ENCODE measurements around the gene RYK. TPM values are rescaled to one million over a fixed set of nuclear protein-coding genes. Genes with fewer than 3 reads are reported as not detected.

The RYK gene
- total and polyA plus RNA-seq, 3 donors from 2014 or later, result 82.6 to 120 (median 112) TPM

DNA sequence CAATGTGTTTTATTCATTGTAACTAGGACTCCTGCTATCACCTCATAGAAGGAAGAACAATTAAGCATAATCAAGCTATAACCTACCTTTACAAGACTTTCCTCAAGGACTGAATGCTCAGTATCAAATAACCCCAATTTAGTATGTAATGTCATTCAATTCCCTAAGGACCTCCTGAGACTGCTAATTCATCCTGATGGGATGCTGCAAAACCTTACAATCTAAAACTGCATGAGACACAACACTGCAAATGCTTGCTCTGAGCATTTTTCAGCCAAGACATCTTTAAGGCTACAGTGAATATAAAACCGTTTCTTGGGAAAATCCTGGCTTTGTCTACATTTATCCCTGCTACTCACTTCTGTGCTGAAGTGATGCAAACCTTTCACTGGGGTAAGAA, 69.9 kb downstream of the RYK start:
- Histone ChIP-seq H3K4me1 (no peaks in the 10 kb centered on the region), H3K36me3 (ENCODE audit: low read depth, missing control alignments) (no peaks in the 10 kb centered on the region), H3K27ac (no peak overlapping the region), H3K27me3 (no peaks in the 10 kb centered on the region), H3K9me3 (no peaks in the 10 kb centered on the region), H3K4me3 (no peak overlapping the region)
- DNase-seq, result no peak
- TF ChIP-seq POLR2A (IDR thresholded peaks at IDR 0.05), result no peak
- TF ChIP-seq, protein P1, sequence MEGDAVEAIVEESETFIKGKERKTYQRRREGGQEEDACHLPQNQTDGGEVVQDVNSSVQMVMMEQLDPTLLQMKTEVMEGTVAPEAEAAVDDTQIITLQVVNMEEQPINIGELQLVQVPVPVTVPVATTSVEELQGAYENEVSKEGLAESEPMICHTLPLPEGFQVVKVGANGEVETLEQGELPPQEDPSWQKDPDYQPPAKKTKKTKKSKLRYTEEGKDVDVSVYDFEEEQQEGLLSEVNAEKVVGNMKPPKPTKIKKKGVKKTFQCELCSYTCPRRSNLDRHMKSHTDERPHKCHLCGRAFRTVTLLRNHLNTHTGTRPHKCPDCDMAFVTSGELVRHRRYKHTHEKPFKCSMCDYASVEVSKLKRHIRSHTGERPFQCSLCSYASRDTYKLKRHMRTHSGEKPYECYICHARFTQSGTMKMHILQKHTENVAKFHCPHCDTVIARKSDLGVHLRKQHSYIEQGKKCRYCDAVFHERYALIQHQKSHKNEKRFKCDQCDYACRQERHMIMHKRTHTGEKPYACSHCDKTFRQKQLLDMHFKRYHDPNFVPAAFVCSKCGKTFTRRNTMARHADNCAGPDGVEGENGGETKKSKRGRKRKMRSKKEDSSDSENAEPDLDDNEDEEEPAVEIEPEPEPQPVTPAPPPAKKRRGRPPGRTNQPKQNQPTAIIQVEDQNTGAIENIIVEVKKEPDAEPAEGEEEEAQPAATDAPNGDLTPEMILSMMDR (IDR thresholded peaks at IDR 0.05), result no peak
- WGBS, 2 donors, result 71 to 88% methylated on average over 1 of the region's 1 CpG
- intact Hi-C loops (cut with DNase I; ENCODE audit: low total_unique reads), result no loop called here

DNA sequence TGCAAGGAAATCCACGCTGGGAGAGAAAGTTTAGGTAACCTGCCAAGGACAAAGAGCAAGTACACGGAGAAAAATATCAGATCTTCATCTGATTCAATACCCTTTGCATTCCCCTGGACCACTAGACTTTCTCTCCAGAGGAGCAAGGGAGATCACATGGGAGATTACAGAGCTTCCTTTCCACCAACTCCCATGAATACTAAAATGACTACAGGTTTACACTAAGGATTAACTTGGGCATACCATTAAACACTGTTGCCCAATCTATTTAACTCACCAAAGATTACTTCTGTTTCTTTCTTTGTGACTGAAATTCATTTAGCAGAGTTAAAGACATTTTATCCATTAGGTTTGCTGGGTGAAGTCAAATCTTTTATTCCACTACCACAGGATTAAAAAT, 71.2 kb downstream of the RYK start:
- no peaks in the 10 kb centered on the region for H3K27me3 ChIP-seq
- no peaks in the 10 kb centered on the region for H3K9me3 ChIP-seq
- no peak for DNase-seq
- H3K36me3 ChIP-seq (ENCODE audit: low read depth, missing control alignments), result no peaks in the 10 kb centered on the region
- no peak overlapping the region for H3K27ac ChIP-seq
- 92 to 95% methylated on average over 2 of the region's 2 CpGs for WGBS, 2 donors
- no peak overlapping the region for H3K4me3 ChIP-seq
- intact Hi-C loops (cut with DNase I; ENCODE audit: low total_unique reads), result no loop called here
- H3K4me1 ChIP-seq, result no peaks in the 10 kb centered on the region
- TF ChIP-seq, protein P1 (IDR thresholded peaks at IDR 0.05), result no peak
- TF ChIP-seq POLR2A (IDR thresholded peaks at IDR 0.05), result no peak

DNA sequence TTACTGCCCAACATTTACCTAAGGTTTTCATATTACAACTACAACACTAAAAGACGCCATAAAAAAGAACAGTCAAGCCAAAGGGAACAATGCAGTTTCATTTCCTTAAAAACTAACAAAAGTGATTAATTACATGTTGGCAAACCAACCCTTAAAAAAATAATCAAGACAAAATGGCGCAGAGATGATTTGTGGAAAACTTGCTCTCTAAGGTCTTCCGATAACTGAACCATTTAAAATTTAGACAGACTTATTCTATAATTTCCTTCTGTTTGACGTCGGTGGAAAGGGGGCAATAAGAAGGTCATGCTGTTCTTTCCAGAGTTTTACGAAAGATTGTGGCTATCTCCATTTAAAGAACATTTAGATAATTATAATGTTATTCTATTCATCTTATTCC, 87.6 kb downstream of the RYK start:
- Histone ChIP-seq H3K4me1 (no peaks in the 10 kb centered on the region), H3K27ac (no peak overlapping the region), H3K36me3 (ENCODE audit: low read depth, missing control alignments) (no peaks in the 10 kb centered on the region), H3K4me3 (no peak overlapping the region), H3K9me3 (no peaks in the 10 kb centered on the region), H3K27me3 (no peaks in the 10 kb centered on the region)
- TF ChIP-seq, protein P1 (IDR thresholded peaks at IDR 0.05), result no peak
- no peak for TF ChIP-seq POLR2A (IDR thresholded peaks at IDR 0.05)
- 51 to 55% methylated on average over 6 of the region's 6 CpGs for WGBS, 2 donors
- intact Hi-C loops (cut with DNase I; ENCODE audit: low total_unique reads), result no loop called here
- DNase-seq, result no peak

DNA sequence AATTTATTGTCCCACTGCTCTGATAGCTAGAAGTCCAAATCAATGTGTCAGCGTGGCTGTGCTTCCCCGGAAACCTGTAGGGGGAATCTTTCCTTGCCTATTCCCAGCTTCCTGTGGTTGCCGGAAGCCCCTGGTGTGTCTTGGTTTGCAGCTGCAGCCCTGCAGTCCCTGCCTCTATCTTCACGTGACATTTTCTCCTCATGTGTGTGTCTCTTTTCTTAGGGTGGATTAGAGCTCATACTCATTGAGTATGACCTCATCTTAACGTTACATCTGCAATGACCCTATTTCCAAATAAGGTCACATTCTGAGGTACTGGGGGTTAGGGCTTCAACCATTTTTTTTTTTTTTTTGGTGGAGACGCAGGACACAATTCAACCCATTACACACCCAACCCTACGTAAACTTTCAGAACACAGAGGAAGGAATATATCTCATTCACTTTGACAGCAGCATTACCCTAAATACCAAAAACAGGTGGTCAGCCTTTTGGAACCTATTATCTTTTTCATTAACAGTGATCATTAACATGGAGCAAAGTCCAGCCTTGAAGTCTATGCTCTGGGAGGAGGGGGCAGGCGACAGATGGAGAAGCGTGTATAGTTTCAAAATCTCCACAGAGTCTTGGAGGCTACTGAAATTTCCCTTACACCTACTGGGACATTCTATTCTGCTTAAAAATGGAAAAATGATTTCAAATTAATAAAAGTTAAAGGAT, 88.6 kb downstream of the RYK start:
- no peak for TF ChIP-seq POLR2A (IDR thresholded peaks at IDR 0.05)
- TF ChIP-seq, protein P1 (IDR thresholded peaks at IDR 0.05), result no peak
- WGBS, 2 donors, result 91 to 95% methylated on average over 9 of the region's 9 CpGs
- no peaks in the 10 kb centered on the region for H3K27me3 ChIP-seq
- intact Hi-C loops (cut with DNase I; ENCODE audit: low total_unique reads), result no loop called here
- H3K9me3 ChIP-seq, result no peaks in the 10 kb centered on the region
- DNase-seq, result no peak
- no peak overlapping the region for H3K4me3 ChIP-seq
- H3K36me3 ChIP-seq (ENCODE audit: low read depth, missing control alignments), result no peaks in the 10 kb centered on the region
- H3K27ac ChIP-seq, result no peak overlapping the region
- H3K4me1 ChIP-seq, result no peaks in the 10 kb centered on the region

DNA sequence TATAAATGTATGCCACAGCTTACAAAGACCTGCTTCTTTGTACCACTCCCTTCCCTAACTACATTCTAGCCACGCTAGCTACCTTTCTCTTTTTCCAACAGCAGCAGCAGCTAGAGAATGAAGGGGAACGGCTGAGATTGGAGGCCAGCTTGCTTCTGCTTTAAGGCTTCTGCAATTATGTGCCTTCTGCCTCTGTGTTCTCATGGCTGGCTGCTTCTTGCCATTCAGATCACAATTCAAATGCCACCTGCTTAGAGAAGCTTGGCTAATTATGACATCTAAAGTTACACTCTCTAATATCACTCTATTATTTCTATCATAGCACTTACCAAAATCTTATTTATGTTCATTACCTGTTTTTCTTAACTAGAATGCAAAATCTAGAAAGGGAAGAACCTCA, 95.2 kb downstream of the RYK start:
- DNase-seq, result no peak
- intact Hi-C loops (cut with DNase I; ENCODE audit: low total_unique reads), result no loop called here
- 50 to 70% methylated on average over 2 of the region's 2 CpGs for WGBS, 2 donors

More for the DNA sequence above, 95.2 kb downstream of the RYK start:
- Histone ChIP-seq H3K9me3 (no peaks in the 10 kb centered on the region), H3K4me3 (no peak overlapping the region), H3K36me3 (ENCODE audit: low read depth, missing control alignments) (no peaks in the 10 kb centered on the region), H3K27ac (no peak overlapping the region), H3K27me3 (no peaks in the 10 kb centered on the region), H3K4me1 (no peaks in the 10 kb centered on the region)
- TF ChIP-seq, protein P1 (IDR thresholded peaks at IDR 0.05), result no peak
- no peak for TF ChIP-seq POLR2A (IDR thresholded peaks at IDR 0.05)

Data from testis (tissue), 3 donors.